Endothelial cell of umbilical vein (primary cell): ENCODE data around the gene WDR7. TPM values are rescaled to one million over a fixed set of nuclear protein-coding genes. Genes with fewer than 3 reads are reported as not detected.

Experiments
- BruUV-seq: library from RNA; stranded (reverse); fragments of 400-500 nt; replicated peaks from 2 replicates; lab custom pipeline; 2021; lab: Mats Ljungman, UMichigan
- CTCF ChIA-PET: fragments of 300-600, 350-600 bp; sonication (Branson Sonifier 250); formaldehyde crosslinking; loops from one replicate; lab custom pipeline; 2021; ENCODE audit warnings: antibody characterized with exemption, inconsistent platforms; lab: Charles Lee
- POLR2A ChIA-PET: fragments of 300-600, 350-600 bp; sonication (Branson Sonifier 250); formaldehyde crosslinking; loops from one replicate; lab custom pipeline; 2021; ENCODE audit warnings: antibody characterized with exemption, inconsistent platforms; lab: Charles Lee
- DNase-seq: peaks from one replicate; pipeline ENCODE4 v3.0.0-alpha.2; 2011; ENCODE audit warnings: low read depth, low spot score
- FAIRE-seq: peaks from 2 replicates; lab custom pipeline; 2011; peaks lifted over from hg19 to GRCh38; lab: Jason Lieb, UNC
- H2AFZ ChIP-seq: 2 replicates; pipeline ENCODE4 v1.6.0; 2012; ENCODE audit warnings: low read depth, low read length, control low read depth, inconsistent platforms
- H3K27ac ChIP-seq: 2 replicates; pipeline ENCODE4 v1.5.1; 2011; ENCODE audit warnings: low read depth, mild to moderate bottlenecking, control low read depth, low read length, moderate library complexity; ENCODE audit not compliant: insufficient read depth
- H3K27me3 ChIP-seq, 2 experiments: 2 replicates each; pipeline versions ENCODE4 v1.6.0 to v1.6.1; 2011; ENCODE audit warnings: low read length in 2 of 2, mixed read lengths in 1 of 2; ENCODE audit not compliant: control insufficient read depth in 2 of 2, insufficient read depth in 2 of 2
- H3K36me3 ChIP-seq, 2 experiments: 2 replicates in 1 of 2; 3 replicates in 1 of 2; pipeline ENCODE4 v1.5.1; 2011; ENCODE audit warnings: low read length in 2 of 2, mild to moderate bottlenecking in 1 of 2, moderate library complexity in 1 of 2; ENCODE audit not compliant: control insufficient read depth in 2 of 2, insufficient read depth in 2 of 2; ENCODE audit errors: extremely low read depth in 1 of 2
- H3K4me1 ChIP-seq: 3 replicates; pipeline ENCODE4 v1.5.1; 2011; ENCODE audit warnings: mild to moderate bottlenecking, low read length; ENCODE audit not compliant: control insufficient read depth, insufficient read depth; ENCODE audit errors: extremely low read depth
- H3K4me2 ChIP-seq: 2 replicates; pipeline ENCODE4 v1.6.1; 2011; ENCODE audit warnings: low read length, control low read depth, mixed read lengths; ENCODE audit not compliant: insufficient read depth
- H3K4me3 ChIP-seq, 3 experiments: fragments of 200-600 bp in 1 of 3; sonication (generic), shearing (Covaris generic) in 1 of 3; replicated peaks in 1 of 3; 2 replicates each; pipeline ENCODE4 v1.5.1; 2011 to 2016; ENCODE audit warnings: control low read depth in 3 of 3, low read length in 3 of 3, mild to moderate bottlenecking in 2 of 3, inconsistent platforms in 1 of 3, low read depth in 1 of 3, moderate library complexity in 1 of 3; ENCODE audit not compliant: insufficient read depth in 1 of 3
- H3K79me2 ChIP-seq: 2 replicates; pipeline ENCODE4 v1.6.0; 2012; ENCODE audit warnings: low read length, inconsistent platforms; ENCODE audit not compliant: control insufficient read depth, insufficient read depth
- H3K9ac ChIP-seq: replicated peaks from 2 replicates; pipeline ENCODE3; 2011; ENCODE audit warnings: low read length, control low read depth; ENCODE audit not compliant: insufficient read depth; ENCODE audit errors: extremely low read depth
- H3K9me1 ChIP-seq: replicated peaks from 3 replicates; pipeline ENCODE4 v1.6.0; 2011; ENCODE audit warnings: mild to moderate bottlenecking, low read length; ENCODE audit not compliant: control insufficient read depth, insufficient read depth; ENCODE audit errors: extremely low read depth
- H3K9me3 ChIP-seq: replicated peaks from 2 replicates; pipeline ENCODE4 v1.5.1; 2012; ENCODE audit warnings: low read length, inconsistent platforms; ENCODE audit not compliant: control insufficient read depth, insufficient read depth
- H4K20me1 ChIP-seq: replicated peaks from 2 replicates; pipeline ENCODE3; 2011; ENCODE audit warnings: mild to moderate bottlenecking, low read length; ENCODE audit not compliant: control insufficient read depth, insufficient read depth; ENCODE audit errors: extremely low read depth
- CTCF ChIP-seq, 2 donors: IDR thresholded peaks; 1 replicate in 1 of 2; 2 replicates in 1 of 2; pipeline ENCODE4 v1.5.1; 2011; ENCODE audit warnings: low read length in 2 of 2, mild to moderate bottlenecking in 2 of 2, moderate library complexity in 2 of 2, control low read depth in 1 of 2, inconsistent platforms in 1 of 2, low read depth in 1 of 2; ENCODE audit not compliant: insufficient read depth in 1 of 2; ENCODE audit errors: extremely low read depth in 1 of 2
- EZH2 ChIP-seq: IDR thresholded peaks from 2 replicates; pipeline ENCODE4 v1.6.1; 2012; ENCODE audit warnings: borderline replicate concordance, low read depth, mild to moderate bottlenecking, moderate library complexity, low read length, inconsistent platforms; ENCODE audit not compliant: severe bottlenecking
- FOS ChIP-seq: IDR thresholded peaks from 2 replicates; pipeline ENCODE4 v1.6.1; 2011; ENCODE audit warnings: mild to moderate bottlenecking, low read length, moderate library complexity, borderline replicate concordance; ENCODE audit not compliant: insufficient read depth
- GATA2 ChIP-seq: IDR thresholded peaks from 2 replicates; pipeline ENCODE4 v1.7.0; 2011; ENCODE audit warnings: low read depth, mild to moderate bottlenecking, moderate library complexity, mixed read lengths, low read length; ENCODE audit not compliant: insufficient read length, insufficient read depth
- JUN ChIP-seq: IDR thresholded peaks from 2 replicates; pipeline ENCODE4 v1.6.1; 2011; ENCODE audit warnings: borderline replicate concordance, low read depth; ENCODE audit not compliant: insufficient read length, insufficient read depth
- MYC ChIP-seq: IDR thresholded peaks from one replicate; pipeline ENCODE4 v1.6.1; 2011; ENCODE audit warnings: mild to moderate bottlenecking, low read depth, low read length
- POLR2A ChIP-seq: IDR thresholded peaks from 2 replicates; pipeline ENCODE4 v1.6.1; 2012; ENCODE audit warnings: low read depth, mild to moderate bottlenecking, control low read depth, low read length
- POLR2AphosphoS5 ChIP-seq: IDR thresholded peaks from 2 replicates; pipeline ENCODE4 v1.6.1; 2012; ENCODE audit warnings: low read depth, mild to moderate bottlenecking, control low read depth, low read length, moderate library complexity; ENCODE audit not compliant: insufficient read depth
- dilution Hi-C: fragments of 300-500 bp; cut with MboI; formaldehyde crosslinking; loops from one replicate; pipeline ENCODE4 v1.15.0; 2019; ENCODE audit warnings: low sequenced_read_pairs; ENCODE audit not compliant: extremely low pct_ligation_motif_present
- intact Hi-C: fragments of 100-400 bp; cut with micrococcal nuclease; formaldehyde crosslinking; loops from one replicate; pipeline ENCODE4 v1.10.0; 2022
- polyA plus RNA-seq, 4 experiments: library from polyadenylated mRNA; depleted of rRNA in 3 of 4; stranded (reverse) in 3 of 4; unstranded in 1 of 4; fragments of >200 nt; gene quantifications; 2 replicates each; pipeline versions ENCODE4 v1.2.1 to v1.2.3, GENCODE V29; 2011 to 2012; ENCODE audit warnings: missing spikeins in 1 of 4
- total RNA-seq: library from RNA; stranded (reverse); gene quantifications from 2 replicates; pipeline ENCODE4 v1.2.3, GENCODE V29; 2021

WDR7 gene
- total and polyA plus RNA-seq, 2 donors (not counting 3 experiments of a cell fraction or from before 2014, with no cell fraction given), result 5.9 to 19.0 TPM

- ChIA-PET POLR2A (no interaction called here), CTCF (interaction anchor here (1.2 kb wide), 1 partner anchor 166 kb away, joined by 3 read pairs; no protein-coding TSS in a partner anchor)
- BruUV-seq, result no TSS peak
- no peaks in the 10 kb centered on the region for H3K36me3 ChIP-seq
- H3K9me3 ChIP-seq, result no peaks in the 10 kb centered on the region
- DNase-seq (no peak), FAIRE-seq (no peak)
- H3K79me2 ChIP-seq, result no peaks in the 10 kb centered on the region
- H3K4me1 ChIP-seq, result no peaks in the 10 kb centered on the region
- no peaks in the 10 kb centered on the region for H4K20me1 ChIP-seq
- intact Hi-C loops, result no loop called here
- no peak overlapping the region for H3K27ac ChIP-seq
- no peak overlapping the region for H3K4me2 ChIP-seq
- no peaks in the 10 kb centered on the region for H3K9me1 ChIP-seq
- H3K27me3 ChIP-seq, result no peaks in the 10 kb centered on the region
- H2AFZ ChIP-seq, result no peak overlapping the region
- H3K9ac ChIP-seq, result no peak overlapping the region
- H3K4me3 ChIP-seq, result no peak overlapping the region
- TF ChIP-seq EZH2, result no peak
- TF ChIP-seq POLR2A, result no peak
- dilution Hi-C loops, result no loop called here
These were observed 384.4 kb downstream of the WDR7 start for GRCh38 chr18:57035590-57035989.

- intact Hi-C loops (no loop called here), dilution Hi-C loops (no loop called here)
- Histone ChIP-seq H3K9ac (no peak overlapping the region), H3K27ac (no peak overlapping the region), H4K20me1 (no peaks in the 10 kb centered on the region), H3K27me3 (no peaks in the 10 kb centered on the region), H3K9me3 (no peaks in the 10 kb centered on the region), H3K79me2 (no peaks in the 10 kb centered on the region), H2AFZ (no peak overlapping the region), H3K4me2 (no peak overlapping the region), H3K4me3 (no peak overlapping the region), H3K9me1 (no peaks in the 10 kb centered on the region), H3K4me1 (no peaks in the 10 kb centered on the region), H3K36me3 (no peaks in the 10 kb centered on the region)
- no TSS peak for BruUV-seq
- ChIA-PET CTCF (interaction anchor here (0.6 kb wide), 1 partner anchor 316 kb away, joined by 3 read pairs; no protein-coding TSS in a partner anchor), POLR2A (no interaction called here)
- no peak for FAIRE-seq
- DNase-seq, result no peak
- TF ChIP-seq CTCF (IDR thresholded peaks at IDR 0.05; ENCODE audit: extremely low read depth in 1 of 2, insufficient read depth in 1 of 2, low read depth in 1 of 2, low read length in 2 of 2) (no peak), POLR2AphosphoS5 (no peak), MYC (no peak), EZH2 (no peak), FOS (no peak), JUN (no peak), GATA2 (no peak)
These were observed 387.2 kb downstream of the WDR7 start for GRCh38 chr18:57038395-57038794.
